Colonic mucosa (tissue), 4 donors: ENCODE measurements around the gene DMC1. TPM values are rescaled to one million over a fixed set of nuclear protein-coding genes. Genes with fewer than 3 reads are reported as not detected.

ENCODE experiments used
- DNase-seq: peaks from one replicate; pipeline ENCODE4 v3.0.0-alpha.2; 2020
- H3K27ac ChIP-seq: fragments of 200-600 bp; one replicate; pipeline ENCODE4 v1.8.0; 2021
- H3K27me3 ChIP-seq: fragments of 200-600 bp; one replicate; pipeline ENCODE4 v1.8.0; 2021
- H3K36me3 ChIP-seq: fragments of 200-600 bp; one replicate; pipeline ENCODE4 v1.8.0; 2021
- H3K4me1 ChIP-seq: fragments of 200-600 bp; one replicate; pipeline ENCODE4 v1.8.0; 2021; ENCODE audit warnings: mild to moderate bottlenecking
- H3K4me3 ChIP-seq: fragments of 200-600 bp; one replicate; pipeline ENCODE4 v1.8.0; 2021
- H3K9ac ChIP-seq, 2 donors: one replicate each; pipeline ENCODE4 v1.7.0; 2013; ENCODE audit warnings: control low read depth in 2 of 2, low read depth in 2 of 2, low read length in 2 of 2
- H3K9me3 ChIP-seq: fragments of 200-600 bp; one replicate; pipeline ENCODE4 v1.8.0; 2021
- intact Hi-C: fragments of 100-400 bp; cut with DNase I; formaldehyde crosslinking; loops from one replicate; pipeline ENCODE4 v1.14.1; 2022
- total RNA-seq, 2 donors: library from RNA; stranded (reverse); fragmentation: NEBNext Ultra II Directional in 1 of 2; extraction: Animal tissue kit (Norgen Biotek cat#: 25700) in 1 of 2; gene quantifications; one replicate each; pipeline ENCODE4 v1.2.1, GENCODE V29; 2021
- TF ChIP-seq, protein P1 (sequence below): fragments of 200-600 bp; IDR thresholded peaks from one replicate; pipeline ENCODE4 v1.8.0; 2022; ENCODE audit warnings: antibody characterized with exemption, mild to moderate bottlenecking
- donor health status: healthy.
- donor health status: DM: no; HTN: no; CAD: no.
- donor health status: DM: no; HTN: no; CAD: no.

DMC1 gene
- total RNA-seq, 2 donors from 2014 or later, result 2.0 to 3.0 TPM

DNA sequence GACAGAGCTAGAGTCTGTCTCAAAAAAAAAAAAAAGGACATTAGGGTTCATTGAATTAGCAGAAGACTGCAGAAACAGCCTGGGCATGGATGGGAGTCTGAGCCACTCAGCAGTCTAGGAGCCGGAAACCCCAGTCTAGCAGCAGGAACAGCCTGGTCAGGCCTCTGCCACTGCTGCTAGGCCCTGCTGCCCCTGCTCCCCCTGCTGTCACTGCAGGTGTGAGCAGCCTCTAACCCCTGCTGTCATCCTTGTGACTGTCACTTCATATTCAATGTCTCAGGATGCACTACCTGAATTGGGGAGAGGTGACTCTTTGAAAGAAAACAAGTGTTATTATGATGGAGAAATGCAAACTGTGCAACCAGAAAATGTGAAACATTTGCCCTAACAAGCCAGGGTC is 56.9 kb downstream of the DMC1 start:
- Histone ChIP-seq H3K27me3 (no peaks in the 10 kb centered on the region), H3K4me3 (no peak overlapping the region)

DNA sequence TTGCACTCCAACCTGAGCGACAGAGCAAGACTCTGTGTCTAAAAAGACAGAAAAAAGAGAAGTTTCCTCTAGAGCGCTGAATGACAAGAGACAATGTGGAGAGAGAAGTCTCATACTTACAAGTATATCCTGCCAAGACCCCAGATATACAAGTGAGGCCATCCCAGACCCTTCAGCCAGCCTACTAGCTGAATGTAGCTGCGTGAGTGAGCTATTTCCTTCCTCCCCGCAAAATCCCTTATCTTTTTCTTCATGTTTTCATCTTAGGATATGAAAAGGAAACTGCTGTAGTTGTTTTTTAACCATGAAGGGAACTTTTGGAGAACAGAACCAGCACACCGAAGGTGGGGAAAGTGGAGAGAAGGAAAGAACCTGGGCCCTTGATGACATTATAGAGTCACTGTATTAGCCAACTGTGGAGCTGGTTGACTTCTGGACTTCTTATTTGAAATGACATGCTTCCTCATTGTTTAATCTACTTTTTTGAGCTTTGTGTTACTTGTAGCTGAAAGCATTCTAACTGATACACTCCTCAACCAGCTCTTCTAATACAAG is 59.5 kb downstream of the DMC1 start:
- H3K36me3 ChIP-seq, result no peaks in the 10 kb centered on the region
- no peaks in the 10 kb centered on the region for H3K4me1 ChIP-seq
- H3K27me3 ChIP-seq, result no peaks in the 10 kb centered on the region
- intact Hi-C loops, result no loop called here
- H3K4me3 ChIP-seq, result no peak overlapping the region
- no peak overlapping the region for H3K9ac ChIP-seq
- TF ChIP-seq, protein P1, sequence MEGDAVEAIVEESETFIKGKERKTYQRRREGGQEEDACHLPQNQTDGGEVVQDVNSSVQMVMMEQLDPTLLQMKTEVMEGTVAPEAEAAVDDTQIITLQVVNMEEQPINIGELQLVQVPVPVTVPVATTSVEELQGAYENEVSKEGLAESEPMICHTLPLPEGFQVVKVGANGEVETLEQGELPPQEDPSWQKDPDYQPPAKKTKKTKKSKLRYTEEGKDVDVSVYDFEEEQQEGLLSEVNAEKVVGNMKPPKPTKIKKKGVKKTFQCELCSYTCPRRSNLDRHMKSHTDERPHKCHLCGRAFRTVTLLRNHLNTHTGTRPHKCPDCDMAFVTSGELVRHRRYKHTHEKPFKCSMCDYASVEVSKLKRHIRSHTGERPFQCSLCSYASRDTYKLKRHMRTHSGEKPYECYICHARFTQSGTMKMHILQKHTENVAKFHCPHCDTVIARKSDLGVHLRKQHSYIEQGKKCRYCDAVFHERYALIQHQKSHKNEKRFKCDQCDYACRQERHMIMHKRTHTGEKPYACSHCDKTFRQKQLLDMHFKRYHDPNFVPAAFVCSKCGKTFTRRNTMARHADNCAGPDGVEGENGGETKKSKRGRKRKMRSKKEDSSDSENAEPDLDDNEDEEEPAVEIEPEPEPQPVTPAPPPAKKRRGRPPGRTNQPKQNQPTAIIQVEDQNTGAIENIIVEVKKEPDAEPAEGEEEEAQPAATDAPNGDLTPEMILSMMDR, result no peak
- no peaks in the 10 kb centered on the region for H3K9me3 ChIP-seq
- no peak overlapping the region for H3K27ac ChIP-seq
- DNase-seq, result no peak

More for the DNA sequence above, 56.9 kb downstream of the DMC1 start:
- Histone ChIP-seq H3K36me3 (no peaks in the 10 kb centered on the region), H3K9ac (no peak overlapping the region), H3K9me3 (no peaks in the 10 kb centered on the region), H3K27ac (no peak overlapping the region), H3K4me1 (no peaks in the 10 kb centered on the region)
- intact Hi-C loops, result no loop called here
- TF ChIP-seq, protein P1, result no peak
- DNase-seq, result no peak

DNA sequence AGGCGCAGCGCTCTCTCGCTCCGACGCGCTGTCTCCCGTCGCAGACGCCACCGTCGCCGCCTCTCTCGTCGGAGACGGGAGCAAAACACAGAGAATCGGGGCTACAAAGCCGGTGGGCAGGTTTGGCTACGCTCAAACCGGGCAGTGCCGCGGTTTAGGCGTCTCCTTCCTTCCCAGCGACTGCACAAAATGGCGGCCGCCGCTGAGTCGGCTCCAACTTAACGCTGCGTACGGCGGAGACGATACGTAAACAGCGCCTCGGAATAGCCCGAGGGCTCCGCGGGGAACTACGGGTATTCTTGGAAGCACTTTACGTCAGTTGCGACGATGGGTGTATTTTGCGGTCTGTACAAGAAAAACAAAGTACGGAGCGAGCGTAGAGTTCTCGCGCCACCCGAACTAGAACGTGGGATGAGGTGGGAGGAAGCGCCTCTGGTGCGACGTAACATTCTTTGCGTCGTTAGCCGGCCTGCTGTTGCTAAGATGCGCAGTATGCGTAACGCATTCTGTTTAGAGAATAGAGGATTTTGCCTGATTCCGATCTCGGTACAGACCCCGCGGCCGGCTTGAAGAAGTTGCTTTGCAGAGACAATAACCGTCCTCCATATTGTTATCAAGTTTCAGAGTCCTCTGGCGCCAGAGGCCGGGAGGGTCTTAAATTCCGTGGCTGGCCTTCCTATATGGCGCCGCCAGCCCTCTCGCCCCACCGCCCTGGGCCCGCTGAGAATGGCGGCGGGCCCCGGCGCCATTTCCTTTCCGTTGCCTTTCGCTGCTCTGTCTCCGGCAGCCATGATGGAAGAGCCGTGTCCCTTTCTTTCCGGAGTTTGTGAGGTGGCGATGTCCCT is 63.6 kb downstream of the DMC1 start, which contains the start of gene DDX17:
TSS of gene DDX17 (minus strand) at position 194 of the 845 bp plus-strand sequence.
- TF ChIP-seq, protein P1, result no peak
- Histone ChIP-seq H3K27ac (peak within 1 kb of the TSS; percentile 100), H3K4me1 (peaks cover 9% of the 10 kb centered on the region), H3K9ac (peak within 1 kb of the TSS; percentile 94 to 100), H3K36me3 (no peaks in the 10 kb centered on the region), H3K27me3 (no peaks in the 10 kb centered on the region), H3K9me3 (no peaks in the 10 kb centered on the region), H3K4me3 (peak within 1 kb of the TSS; percentile 91)
- DNase-seq, result peak; percentile 95
- intact Hi-C loops, result loop anchor here (10.0 kb wide), 1 partner anchor 112 kb away; no protein-coding TSS in a partner anchor

DNA sequence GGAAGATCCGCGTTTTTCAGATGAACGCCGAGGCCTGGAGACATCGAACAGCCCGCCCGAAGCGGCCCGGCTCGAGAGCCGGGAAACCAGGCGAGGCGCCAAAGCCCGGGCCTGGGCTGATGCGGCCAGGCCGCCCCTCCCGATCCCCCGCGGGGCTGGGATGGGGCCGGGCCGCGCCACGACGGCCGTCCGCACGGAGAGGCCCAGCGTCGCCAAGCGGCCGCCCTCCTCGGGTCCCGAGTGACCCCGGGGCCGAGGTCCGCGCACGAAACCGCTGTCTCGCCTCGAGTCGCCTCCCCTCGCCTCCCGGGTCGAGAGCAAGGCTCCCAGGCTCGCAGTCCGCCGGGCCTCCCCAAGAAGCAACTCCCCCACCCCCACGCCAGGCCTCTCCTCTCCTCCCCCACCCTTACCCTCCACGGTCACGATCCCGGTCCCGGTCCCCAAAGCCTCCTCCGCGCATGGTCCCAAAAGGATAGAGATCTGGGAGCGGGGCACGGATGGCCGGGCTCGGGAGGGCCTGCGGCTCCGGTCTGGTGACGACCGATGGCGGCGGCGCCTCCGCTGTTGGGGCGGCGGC is 64.4 kb downstream of the DMC1 start:
- H3K27ac ChIP-seq, result peak overlapping the region; percentile 100
- DNase-seq, result peak; percentile 75
- peak overlapping the region; percentile 94 to 100 for H3K9ac ChIP-seq
- TF ChIP-seq, protein P1, result no peak
- H3K36me3 ChIP-seq, result no peaks in the 10 kb centered on the region
- H3K4me1 ChIP-seq, result peaks cover 9% of the 10 kb centered on the region
- peak overlapping the region; percentile 91 for H3K4me3 ChIP-seq
- no peaks in the 10 kb centered on the region for H3K27me3 ChIP-seq
- intact Hi-C loops, result loop anchor here (10.0 kb wide), 1 partner anchor 111 kb away; no protein-coding TSS in a partner anchor
- H3K9me3 ChIP-seq, result no peaks in the 10 kb centered on the region

DNA sequence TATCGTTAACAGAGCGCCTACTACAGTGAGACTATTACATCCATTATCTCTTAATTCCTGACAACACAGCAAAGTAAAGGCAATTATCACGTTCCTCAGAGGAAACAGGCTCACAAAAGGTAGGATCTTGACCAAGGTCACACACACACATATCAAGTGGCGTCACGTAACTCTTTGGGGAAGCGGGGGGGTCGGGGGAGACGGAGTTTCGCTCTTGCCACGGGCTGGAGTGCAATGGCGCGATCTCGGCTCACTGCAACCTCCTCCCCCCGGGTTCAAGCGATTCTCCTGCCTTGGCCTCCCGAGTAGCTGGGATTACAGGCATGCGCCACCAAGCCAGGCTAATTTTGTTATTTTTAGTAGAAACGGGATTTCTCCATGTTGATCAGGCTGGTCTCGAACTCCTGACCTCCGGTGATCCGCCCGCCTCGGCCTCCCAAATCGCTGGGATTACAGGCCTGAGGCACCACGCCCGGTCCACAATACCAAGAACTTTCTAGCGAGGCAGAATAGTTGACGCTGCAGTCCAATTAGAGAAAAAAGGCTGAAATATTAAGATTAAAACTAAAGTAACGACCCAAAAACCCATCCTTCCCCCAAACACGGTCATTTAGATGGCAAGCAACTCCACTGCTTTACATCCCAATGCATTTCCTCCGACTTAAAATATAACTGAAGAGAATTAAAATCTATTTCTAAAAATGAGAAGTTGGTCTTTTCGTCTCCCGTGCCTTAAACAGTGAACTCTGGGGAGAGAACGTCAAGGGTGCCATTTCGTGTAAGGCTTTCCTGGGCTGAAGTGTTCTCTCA is 65.0 kb downstream of the DMC1 start:
- TF ChIP-seq, protein P1, result no peak
- Histone ChIP-seq H3K4me3 (peak overlapping the region; percentile 91), H3K4me1 (peaks cover 9% of the 10 kb centered on the region), H3K27ac (peak overlapping the region; percentile 100), H3K9me3 (no peaks in the 10 kb centered on the region), H3K27me3 (no peaks in the 10 kb centered on the region), H3K36me3 (peaks cover 5% of the 10 kb centered on the region), H3K9ac (peak overlapping the region; percentile 94 to 100)
- intact Hi-C loops, result loop anchor here (10.0 kb wide), 1 partner anchor 110 kb away; no protein-coding TSS in a partner anchor
- DNase-seq, result peak; percentile 43
